ENCODE results near the gene DGCR6.
"Not testable (repeated sequence)": the region's sequence is repeated elsewhere in the genome, so short reads cannot be mapped to it uniquely, and the experiment has no call there.

DNA sequence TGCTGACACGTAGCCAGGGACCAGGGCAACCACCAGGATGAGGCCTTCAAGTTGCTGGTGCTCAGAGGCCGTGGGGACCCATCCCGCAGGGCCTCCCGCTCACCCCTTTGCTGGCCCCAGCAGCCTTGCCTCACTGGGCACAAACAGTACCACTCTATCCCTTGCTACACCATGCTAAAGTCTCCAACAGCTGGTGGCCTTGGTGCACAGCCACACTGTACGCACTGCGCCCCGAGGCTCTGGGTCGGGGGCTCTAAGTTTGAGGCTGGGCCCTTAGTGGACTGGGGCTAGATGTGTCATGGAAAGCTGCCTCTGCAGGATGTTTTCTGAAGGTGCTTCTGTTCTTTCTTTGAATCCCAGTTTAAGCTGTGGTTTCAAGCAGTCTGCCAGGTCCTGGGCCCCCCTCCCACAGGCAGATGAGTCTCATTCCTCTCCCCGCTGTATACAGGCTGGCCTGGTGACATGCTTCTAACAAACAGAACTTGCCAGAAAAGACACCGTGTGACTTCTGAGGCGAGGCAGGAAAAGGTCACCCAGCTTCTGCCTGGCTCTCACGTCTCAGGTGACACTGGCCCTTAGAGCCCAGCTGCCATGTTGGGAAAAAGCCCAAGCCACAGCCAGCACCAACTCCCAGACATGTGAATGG lies 14.3 kb downstream of the DGCR6 start:
- TF ChIP-seq, protein P1, sequence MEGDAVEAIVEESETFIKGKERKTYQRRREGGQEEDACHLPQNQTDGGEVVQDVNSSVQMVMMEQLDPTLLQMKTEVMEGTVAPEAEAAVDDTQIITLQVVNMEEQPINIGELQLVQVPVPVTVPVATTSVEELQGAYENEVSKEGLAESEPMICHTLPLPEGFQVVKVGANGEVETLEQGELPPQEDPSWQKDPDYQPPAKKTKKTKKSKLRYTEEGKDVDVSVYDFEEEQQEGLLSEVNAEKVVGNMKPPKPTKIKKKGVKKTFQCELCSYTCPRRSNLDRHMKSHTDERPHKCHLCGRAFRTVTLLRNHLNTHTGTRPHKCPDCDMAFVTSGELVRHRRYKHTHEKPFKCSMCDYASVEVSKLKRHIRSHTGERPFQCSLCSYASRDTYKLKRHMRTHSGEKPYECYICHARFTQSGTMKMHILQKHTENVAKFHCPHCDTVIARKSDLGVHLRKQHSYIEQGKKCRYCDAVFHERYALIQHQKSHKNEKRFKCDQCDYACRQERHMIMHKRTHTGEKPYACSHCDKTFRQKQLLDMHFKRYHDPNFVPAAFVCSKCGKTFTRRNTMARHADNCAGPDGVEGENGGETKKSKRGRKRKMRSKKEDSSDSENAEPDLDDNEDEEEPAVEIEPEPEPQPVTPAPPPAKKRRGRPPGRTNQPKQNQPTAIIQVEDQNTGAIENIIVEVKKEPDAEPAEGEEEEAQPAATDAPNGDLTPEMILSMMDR (IDR thresholded peaks at IDR 0.05) = not testable (repeated sequence)
- TF ChIP-seq POLR2A (IDR thresholded peaks at IDR 0.05) = not testable (repeated sequence)
